ENCODE data around the gene HIP1.
"Not testable (repeated sequence)": the region's sequence is repeated elsewhere in the genome, so short reads cannot be mapped to it uniquely, and the experiment has no call there.

Gene HIP1

GRCh38 chr7:75608451-75609122 is 130.2 kb downstream of the HIP1 start:
- DNase-seq = no peak

DNA sequence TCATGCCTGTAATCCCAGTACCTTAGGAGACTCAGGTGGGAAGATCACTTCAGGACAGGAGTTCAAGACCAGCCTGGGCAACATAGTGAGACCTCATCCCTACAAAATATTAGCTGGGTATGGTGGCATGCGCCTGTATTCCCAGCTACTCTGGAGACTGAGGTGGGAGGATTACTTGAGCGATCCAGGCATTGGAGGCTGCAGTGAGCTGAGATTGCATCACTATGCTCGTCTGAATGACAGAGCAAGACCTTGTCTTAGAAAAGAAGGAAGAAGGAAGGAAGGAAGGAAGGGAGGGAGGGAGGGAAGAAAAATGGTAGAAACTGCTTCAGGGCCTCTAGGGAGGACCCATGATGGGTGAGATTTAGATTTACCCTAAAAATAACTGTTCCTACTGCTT is 134.3 kb downstream of the HIP1 start:
- DNase-seq = no peak

- DNase-seq = not testable (repeated sequence)
These were observed 135.9 kb downstream of the HIP1 start for GRCh38 chr7:75602831-75603230.

DNA sequence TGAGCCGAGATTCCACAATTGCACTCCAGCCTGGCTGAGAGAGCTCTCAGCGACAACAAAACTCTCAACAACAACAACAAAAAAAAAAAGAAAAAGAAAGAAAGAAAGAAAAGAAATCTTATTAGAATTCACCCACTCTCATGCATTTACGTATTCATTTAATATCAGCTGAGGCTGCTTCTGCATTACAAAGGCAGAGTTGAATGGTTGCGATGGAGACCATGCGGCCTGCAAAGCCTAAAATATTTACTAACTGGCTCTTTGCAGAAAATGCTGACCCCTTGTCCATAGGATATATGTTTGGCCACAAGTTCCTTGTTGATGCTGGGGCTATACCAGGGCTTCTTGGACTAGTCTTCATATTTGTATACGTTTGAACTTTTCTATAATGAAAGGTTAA is 137.2 kb downstream of the HIP1 start:
- no peak for DNase-seq

- not testable (repeated sequence) for DNase-seq
These were observed 138.0 kb downstream of the HIP1 start for GRCh38 chr7:75600748-75601147.

DNA sequence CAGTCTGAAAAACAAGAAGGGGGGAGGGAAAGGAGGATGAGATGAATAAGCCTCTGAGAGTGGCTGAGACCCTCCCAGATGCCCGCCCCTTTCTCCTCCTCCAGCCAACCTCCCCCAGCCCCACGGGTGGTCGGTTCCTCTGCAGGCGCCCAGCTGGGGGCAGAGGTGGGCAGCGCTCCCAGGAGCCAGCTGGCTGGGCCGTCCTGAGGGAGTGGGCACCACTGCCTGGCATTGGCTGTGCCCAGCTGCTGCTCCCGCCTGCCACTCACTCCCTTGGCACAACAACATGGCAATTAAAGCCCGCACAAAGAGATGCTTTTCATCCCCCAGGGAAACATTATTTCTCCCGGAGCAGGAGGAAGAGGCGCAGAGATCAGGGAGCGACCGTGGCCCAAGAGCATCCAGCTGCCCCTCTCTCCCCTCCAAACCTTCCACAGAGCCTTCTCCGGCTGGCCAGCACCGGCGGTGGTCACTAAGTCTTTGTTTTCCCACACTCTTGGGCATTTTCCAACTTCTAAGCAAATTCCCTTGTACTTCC is 139.4 kb downstream of the HIP1 start:
- no peak for DNase-seq

DNA sequence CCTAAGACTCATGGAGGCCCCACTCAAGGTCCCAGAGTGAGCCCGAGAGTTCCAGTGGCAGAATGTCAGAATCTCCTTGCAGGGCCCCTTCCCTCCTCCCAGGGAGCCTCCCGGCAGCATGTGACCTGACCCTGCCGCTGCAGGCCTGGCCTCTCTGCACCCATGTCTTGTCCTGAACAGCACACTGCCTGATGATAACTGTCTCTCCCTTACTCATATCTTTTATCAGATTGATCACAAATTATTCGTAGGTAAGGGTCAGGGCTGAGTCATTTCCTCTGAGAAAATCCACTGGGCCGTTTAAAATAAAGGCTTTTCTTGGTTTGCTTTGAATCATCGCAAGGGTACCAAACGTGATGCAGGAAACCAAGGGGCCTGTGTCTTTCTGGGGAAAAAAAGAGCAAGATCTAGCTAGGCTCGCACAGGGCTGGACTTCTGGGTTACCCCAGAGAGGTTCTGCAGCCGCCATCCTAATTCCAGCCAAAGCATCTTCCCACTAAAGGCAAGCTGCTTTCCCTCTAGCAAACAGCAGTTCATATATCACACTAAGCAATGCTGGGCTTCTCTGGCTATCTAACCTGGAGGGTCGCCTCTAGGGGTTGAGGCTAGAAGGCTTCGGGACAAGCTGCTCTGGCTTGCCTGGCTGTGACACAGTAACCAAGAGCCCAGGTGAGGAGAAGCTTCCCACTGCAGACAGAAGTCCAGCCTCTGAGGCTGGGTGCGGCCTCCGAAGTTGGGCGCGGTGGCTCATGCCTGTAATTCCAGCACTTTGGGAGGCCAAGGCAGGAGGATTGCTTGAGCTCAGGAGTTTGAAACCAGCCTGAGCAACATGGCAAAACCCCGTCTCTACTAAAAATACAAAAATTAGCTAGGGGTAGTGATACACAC is 141.8 kb downstream of the HIP1 start:
- DNase-seq = peak; percentile 62

GRCh38 chr7:75595766-75596165 is 143.0 kb downstream of the HIP1 start:
- DNase-seq = no peak

DNA sequence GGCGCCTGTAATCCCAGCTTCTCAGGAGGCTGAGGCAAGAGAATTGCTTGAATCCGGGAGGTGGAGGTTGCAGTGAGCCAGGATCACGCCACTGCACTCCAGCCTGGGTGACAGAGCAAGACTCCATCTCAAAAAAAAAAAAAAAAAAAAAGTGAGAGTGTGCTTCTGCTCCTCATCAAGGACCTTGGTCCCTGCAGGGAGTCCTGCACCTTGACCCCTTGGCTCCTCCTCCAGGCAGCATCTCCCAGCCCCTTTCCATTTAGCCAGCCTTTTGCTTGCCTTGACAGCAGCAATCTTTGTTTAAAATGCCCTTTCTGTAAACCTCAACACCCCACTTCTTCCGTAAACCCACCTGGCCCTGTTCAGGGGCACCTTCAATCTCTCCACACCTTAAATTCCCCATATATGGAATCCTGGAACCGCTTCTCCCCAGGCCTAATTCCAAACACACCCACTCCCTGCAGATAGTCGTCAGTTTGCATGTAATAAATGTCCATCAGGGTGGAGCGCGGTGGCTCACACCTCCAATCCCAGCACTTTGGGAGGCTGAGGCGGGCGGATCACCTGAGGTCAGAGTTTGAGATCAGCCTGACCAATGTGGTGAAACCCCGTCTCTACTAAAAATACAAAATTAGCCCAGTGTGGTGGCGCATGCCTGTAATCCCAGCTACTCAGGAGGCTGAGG is 145.1 kb downstream of the HIP1 start:
- not testable (repeated sequence) for DNase-seq

DNA sequence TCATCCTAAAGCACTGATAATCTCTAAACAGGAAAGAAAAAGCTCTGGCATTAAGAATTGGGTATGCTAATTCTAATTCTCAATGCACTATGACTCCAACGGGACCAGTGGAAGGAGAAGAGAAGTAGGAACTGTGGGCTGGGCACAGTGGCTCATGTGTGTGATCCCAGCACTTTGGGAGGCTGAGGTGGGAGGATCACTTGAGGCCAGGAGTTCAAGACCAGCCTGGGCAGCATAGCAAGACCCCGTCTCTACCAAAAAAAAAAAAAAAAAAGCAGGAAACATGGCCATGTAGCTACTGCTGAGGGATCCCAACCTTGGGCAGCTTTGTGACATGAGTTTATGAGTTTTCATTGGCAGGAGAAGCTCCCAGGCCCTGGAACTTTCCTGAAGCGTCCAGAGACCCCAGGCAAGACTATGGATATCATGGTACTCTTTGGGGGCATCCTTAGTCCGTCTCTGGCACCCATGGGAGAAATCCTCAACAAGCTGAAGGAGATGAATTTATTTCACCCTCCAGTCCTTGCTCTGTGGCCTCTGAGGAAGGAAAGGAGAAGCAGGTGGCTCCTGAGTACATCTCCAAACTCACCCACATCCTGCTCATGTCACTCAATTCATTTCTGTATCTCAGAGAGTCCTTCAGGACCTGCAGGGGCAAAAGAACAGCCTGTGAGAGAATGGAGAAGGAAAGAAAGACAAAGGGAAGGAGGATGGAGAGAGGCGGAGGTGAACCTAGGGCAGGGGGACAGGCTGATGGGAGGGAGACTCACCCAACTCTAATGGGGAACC is 147.1 kb downstream of the HIP1 start:
- DNase-seq = no peak

- DNase-seq = no peak
These were observed 148.3 kb downstream of the HIP1 start for GRCh38 chr7:75590373-75591005.

DNA sequence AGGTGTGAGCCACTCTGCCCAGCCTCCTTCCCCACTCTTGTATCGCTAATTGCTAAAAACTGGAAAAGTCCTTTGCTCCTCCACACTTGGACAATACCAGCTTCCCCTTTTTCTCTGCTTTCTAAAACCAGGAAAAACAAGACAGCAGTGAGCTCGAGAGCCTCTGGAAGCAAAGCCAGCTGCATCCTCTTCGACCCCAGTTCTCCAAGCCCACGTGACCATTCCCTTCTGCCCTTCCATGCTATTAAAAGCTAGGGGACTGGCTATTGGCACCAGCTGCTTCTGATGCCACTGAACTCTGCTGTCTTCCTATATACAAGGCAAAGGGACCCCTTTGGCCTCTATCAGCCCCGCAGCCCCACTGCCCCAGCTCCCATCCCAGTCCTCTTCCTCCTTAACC is 154.4 kb downstream of the HIP1 start:
- DNase-seq = no peak

GRCh38 chr7:75583255-75583654 is 155.5 kb downstream of the HIP1 start:
- no peak for DNase-seq

DNA sequence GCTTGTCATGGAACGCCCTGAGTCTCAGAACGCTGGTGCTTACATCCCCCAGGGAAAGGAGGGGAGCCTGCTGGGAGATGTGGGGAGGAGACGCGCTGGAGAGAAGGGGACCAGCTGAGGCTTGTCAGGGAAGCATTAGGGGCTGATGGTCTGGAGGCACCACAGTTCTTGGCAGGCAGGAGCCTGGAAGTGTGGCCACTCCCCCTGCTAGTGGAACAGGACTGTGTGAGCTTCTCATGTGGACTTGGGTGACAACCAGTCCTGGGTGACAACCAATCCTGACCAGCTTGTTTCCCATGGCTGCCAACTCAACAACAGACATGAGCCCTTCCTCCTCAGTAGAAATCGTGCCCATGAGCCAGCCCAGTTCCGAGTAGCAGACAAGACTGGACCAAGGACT is 158.8 kb downstream of the HIP1 start:
- DNase-seq = no peak

- no peak for DNase-seq
These were observed 160.7 kb downstream of the HIP1 start for GRCh38 chr7:75578081-75578480.

GRCh38 chr7:75575488-75576121 is 163.1 kb downstream of the HIP1 start:
- DNase-seq = no peak

GRCh38 chr7:75573477-75574019 is 165.2 kb downstream of the HIP1 start:
- DNase-seq = no peak

DNA sequence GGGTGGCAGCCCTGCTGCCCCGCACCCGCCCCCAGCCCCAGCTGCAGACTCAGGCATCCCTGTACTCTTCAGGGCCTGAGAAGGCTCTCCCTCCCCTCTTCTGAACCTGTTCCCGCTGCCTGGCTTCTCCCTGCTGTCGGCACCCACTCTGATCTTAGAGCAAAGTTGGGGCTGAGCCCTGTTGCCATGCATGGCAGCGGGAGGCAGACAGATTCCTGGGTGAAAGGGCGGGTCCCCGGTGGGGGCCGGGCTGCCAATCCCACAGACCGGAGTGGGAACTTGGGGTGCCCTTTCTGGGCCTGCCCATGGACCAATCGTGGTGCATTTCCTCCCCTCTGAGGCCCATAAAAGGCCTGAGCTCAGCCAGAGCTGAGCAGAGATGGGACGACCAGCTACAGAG is 165.9 kb downstream of the HIP1 start:
- DNase-seq = no peak

GRCh38 chr7:75572396-75572795 is 166.3 kb downstream of the HIP1 start:
- DNase-seq = no peak

DNA sequence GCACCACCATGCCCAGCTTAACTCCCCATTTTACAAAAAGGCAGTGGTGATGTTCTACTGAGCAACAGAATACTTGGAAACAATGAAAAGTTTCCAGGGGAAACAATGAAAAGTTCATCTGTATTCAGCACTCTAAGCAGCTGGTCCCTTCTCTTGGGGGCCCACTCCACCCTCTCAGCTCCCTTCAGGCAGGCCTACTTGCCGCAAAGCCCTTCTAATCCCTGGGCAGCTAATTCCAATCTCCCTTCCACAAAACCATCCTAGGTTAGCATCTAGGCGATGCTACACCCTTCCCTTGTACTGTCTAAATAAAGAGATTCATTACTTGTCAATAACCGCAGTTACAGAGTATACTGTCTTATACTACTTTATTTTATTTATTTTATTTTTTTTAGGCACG is 167.5 kb downstream of the HIP1 start:
- no peak for DNase-seq

- DNase-seq = not testable (repeated sequence)
These were observed 169.0 kb downstream of the HIP1 start for GRCh38 chr7:75569629-75570282.
